ENCODE measurements around the gene DMAC2.
"Not testable (repeated sequence)": the region's sequence is repeated elsewhere in the genome, so short reads cannot be mapped to it uniquely, and the experiment has no call there.

The DMAC2 gene

DNA sequence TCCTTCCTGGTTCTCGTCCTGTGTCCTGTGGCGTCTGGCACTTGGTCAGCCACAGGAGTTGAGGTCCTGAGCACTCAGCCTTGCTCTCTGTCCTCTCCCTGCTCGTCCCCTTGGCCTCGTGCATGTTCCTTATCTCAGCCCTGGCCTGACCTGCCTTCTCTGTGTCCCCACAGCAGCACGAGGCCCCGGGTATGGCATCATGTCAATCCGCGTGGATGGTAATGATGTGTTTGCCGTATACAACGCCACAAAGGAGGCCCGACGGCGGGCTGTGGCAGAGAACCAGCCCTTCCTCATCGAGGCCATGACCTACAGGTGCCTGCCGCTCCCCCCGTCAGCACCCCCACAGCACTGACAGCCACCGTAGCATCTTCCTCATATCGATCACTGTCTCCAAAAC, 17.3 kb downstream of the DMAC2 start:
- DNase-seq: no peak
- TF ChIP-seq GATA1 (IDR thresholded peaks at IDR 0.05; ENCODE audit: low read depth, low read length) (no peak), POLR2A (IDR thresholded peaks at IDR 0.05; ENCODE audit: low read length) (no peak)

DNA sequence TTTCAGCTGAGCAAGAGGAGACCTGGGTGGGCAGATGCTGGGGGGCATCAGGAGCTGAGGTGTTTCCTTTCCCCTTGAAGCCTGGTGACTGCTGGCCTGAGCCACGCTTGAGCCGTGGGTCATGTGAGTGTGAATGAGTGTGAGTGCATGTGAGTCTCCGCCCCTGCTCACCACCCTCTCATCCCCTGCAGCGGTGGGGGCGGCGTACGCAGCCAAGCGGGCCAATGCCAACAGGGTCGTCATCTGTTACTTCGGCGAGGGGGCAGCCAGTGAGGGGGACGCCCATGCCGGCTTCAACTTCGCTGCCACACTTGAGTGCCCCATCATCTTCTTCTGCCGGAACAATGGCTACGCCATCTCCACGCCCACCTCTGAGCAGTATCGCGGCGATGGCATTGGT, 17.7 kb downstream of the DMAC2 start:
- no peak for DNase-seq
- TF ChIP-seq GATA1 (IDR thresholded peaks at IDR 0.05; ENCODE audit: low read depth, low read length) (no peak), POLR2A (IDR thresholded peaks at IDR 0.05; ENCODE audit: low read length) (no peak)

- DNase-seq: no peak
- TF ChIP-seq POLR2A (IDR thresholded peaks at IDR 0.05; ENCODE audit: low read length) (no peak), GATA1 (IDR thresholded peaks at IDR 0.05; ENCODE audit: low read depth, low read length) (no peak)
Observed at GRCh38 chr19:41421314-41421713, 18.4 kb downstream of the DMAC2 start.

DNA sequence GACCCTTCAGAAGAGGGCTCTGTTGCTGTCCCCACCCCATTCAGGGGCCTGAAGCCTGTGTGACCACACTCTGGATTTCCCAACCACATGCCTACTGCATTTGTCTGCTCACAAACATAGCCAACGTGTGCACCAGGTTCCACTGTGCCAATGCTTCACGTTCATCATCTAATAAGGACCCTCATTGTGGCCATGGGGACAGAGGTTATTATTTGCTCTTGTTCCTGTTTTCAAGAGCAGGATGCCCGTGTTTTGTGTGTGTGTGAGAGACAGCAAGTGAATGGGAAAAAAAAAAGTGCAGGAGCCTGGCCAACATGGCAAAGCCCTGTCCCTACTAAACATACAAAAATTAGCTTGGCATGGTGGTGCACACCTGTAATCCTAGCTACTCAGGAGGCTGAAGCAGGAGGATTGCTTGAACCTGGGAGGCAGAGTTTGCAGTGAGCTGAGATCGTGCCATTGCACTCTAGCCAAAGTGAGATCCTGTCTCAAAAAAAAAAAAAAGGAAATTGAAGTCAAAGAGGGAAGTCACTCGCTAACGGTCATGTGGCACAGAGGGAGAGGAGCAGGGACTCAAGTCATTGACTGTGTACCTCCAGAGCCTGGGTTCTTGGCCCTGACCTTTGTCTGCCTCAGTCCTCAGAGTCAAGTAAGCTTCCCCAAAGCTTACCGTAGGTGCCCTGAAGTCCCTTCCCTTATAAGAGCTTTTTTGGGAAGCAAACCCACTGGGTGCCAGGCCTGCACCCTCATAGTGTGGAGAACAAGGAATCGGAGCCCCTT, 19.4 kb downstream of the DMAC2 start:
- TF ChIP-seq POLR2A (IDR thresholded peaks at IDR 0.05; ENCODE audit: low read length) (no peak), GATA1 (IDR thresholded peaks at IDR 0.05; ENCODE audit: low read depth, low read length) (no peak)
- DNase-seq: no peak

DNA sequence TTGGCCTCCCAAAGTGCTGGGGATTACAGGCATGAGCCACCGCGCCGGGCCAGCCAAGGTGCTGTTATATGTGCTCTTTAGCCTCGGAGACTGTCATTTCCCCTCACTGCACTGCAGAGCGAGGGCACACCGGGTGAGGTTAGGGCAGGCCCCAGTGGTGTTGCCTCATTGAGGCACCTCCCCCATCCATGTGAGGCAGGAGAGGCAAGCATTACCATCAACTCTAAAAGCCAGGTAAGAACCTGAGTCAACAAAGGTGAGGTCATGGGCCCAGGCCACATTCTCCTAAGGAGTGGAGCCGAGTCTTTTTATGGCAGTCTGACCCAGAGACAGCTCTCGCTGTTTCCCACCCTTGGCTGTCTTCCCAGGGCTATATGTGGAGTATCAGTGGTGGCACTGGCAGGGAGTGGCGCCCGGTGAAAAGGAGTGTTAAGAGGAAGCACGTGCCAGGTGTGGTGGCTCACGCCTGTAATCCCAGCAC, 23.5 kb downstream of the DMAC2 start:
- DNase-seq: no peak
- TF ChIP-seq POLR2A (IDR thresholded peaks at IDR 0.05; ENCODE audit: low read length) (no peak), GATA1 (IDR thresholded peaks at IDR 0.05; ENCODE audit: low read depth, low read length) (no peak)

- DNase-seq: no peak
- no peak for TF ChIP-seq GATA1 (IDR thresholded peaks at IDR 0.05; ENCODE audit: low read depth, low read length)
- TF ChIP-seq POLR2A (IDR thresholded peaks at IDR 0.05; ENCODE audit: low read length): no peak
Observed at GRCh38 chr19:41415154-41415571, 24.5 kb downstream of the DMAC2 start.

- DNase-seq: no peak
- TF ChIP-seq POLR2A (IDR thresholded peaks at IDR 0.05; ENCODE audit: low read length) (no peak), GATA1 (IDR thresholded peaks at IDR 0.05; ENCODE audit: low read depth, low read length) (no peak)
Observed at GRCh38 chr19:41414461-41414860, 25.3 kb downstream of the DMAC2 start.

DNA sequence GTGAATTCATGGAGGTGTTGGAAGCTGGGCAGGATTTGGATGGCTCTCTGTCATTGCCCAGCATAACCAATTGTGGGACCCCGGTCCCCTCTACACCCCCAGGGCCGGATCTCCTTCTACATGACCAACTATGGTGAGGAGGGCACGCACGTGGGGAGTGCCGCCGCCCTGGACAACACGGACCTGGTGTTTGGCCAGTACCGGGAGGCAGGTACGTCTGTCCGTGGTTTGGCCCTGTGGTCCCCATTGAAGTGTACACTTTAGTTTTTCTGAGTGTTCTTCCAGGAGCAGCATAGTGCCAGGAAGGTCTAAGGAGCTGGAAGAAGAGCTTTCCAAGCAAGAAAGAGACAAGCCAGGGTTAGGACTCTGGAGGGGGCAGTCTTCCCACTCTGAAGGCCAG, 25.8 kb downstream of the DMAC2 start:
- no peak for DNase-seq

GRCh38 chr19:41412953-41413352, 26.8 kb downstream of the DMAC2 start:
- DNase-seq: no peak
- TF ChIP-seq POLR2A (IDR thresholded peaks at IDR 0.05; ENCODE audit: low read length) (no peak), GATA1 (IDR thresholded peaks at IDR 0.05; ENCODE audit: low read depth, low read length) (no peak)

More for the DNA sequence above, 25.8 kb downstream of the DMAC2 start:
- no peak for TF ChIP-seq GATA1 (IDR thresholded peaks at IDR 0.05; ENCODE audit: low read depth, low read length)

- DNase-seq: no peak
- TF ChIP-seq GATA1 (IDR thresholded peaks at IDR 0.05; ENCODE audit: low read depth, low read length) (no peak), POLR2A (IDR thresholded peaks at IDR 0.05; ENCODE audit: low read length) (no peak)
Observed at GRCh38 chr19:41411968-41412265, 27.8 kb downstream of the DMAC2 start.

- no peak for TF ChIP-seq GATA1 (IDR thresholded peaks at IDR 0.05; ENCODE audit: low read depth, low read length)
- TF ChIP-seq POLR2A (IDR thresholded peaks at IDR 0.05; ENCODE audit: low read length): no peak
Observed at GRCh38 chr19:41411100-41411967, 28.4 kb downstream of the DMAC2 start.

GRCh38 chr19:41410336-41411054, 29.2 kb downstream of the DMAC2 start:
- DNase-seq: no peak
- TF ChIP-seq GATA1 (IDR thresholded peaks at IDR 0.05; ENCODE audit: low read depth, low read length) (no peak), POLR2A (IDR thresholded peaks at IDR 0.05; ENCODE audit: low read length) (no peak)

More at GRCh38 chr19:41411100-41411967, 28.4 kb downstream of the DMAC2 start:
- DNase-seq: no peak

DNA sequence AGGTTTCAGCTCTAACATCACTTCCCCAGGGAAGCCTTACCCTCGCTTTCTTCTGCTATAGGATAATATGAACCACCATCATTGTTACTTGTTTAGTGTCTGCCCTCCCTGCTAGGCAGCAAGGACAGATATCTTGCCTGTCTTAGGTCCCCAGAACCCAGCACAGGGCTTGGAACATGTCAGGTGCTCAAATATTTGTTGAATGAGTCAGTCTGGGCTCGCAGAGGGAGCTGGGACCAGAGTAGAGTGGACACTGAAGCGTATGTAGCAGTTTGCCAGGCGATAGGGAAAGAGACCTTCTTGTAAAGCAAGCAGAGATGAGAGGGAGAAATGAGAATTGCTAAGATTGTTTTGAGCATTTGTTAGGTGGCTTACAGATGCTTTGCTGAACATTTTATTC, 30.4 kb downstream of the DMAC2 start:
- TF ChIP-seq POLR2A (IDR thresholded peaks at IDR 0.05; ENCODE audit: low read length) (no peak), GATA1 (IDR thresholded peaks at IDR 0.05; ENCODE audit: low read depth, low read length) (no peak)
- no peak for DNase-seq

- DNase-seq: not testable (repeated sequence)
Observed at GRCh38 chr19:41408846-41409245, 30.9 kb downstream of the DMAC2 start.
